T-helper 2 cell treated with Interferon-gamma antibody and Interleukin-4, amounts not matched to agents 100 ng/mL and 5 ng/mL, for 36 hours (primary cell): ENCODE results near the gene KIF21B. TPM values are rescaled to one million over a fixed set of nuclear protein-coding genes. Genes with fewer than 3 reads are reported as not detected.

Experiments
- intact Hi-C: fragments of 100-400 bp; cut with micrococcal nuclease; formaldehyde crosslinking; loops from one replicate; pipeline ENCODE4 v1.15.1; 2023
- total RNA-seq: library from RNA; stranded (reverse); gene quantifications from 2 replicates; pipeline ENCODE4 v1.2.3, GENCODE V29; 2022

KIF21B gene
- total RNA-seq, 1 donor from 2014 or later: 90.6 TPM

GRCh38 chr1:201001962-201002361 is 21.6 kb downstream of the KIF21B start:
- intact Hi-C loops: no loop called here

- intact Hi-C loops: no loop called here
Measured at GRCh38 chr1:201000391-201000790, 23.1 kb downstream of the KIF21B start.

GRCh38 chr1:200999667-201000066 is 23.8 kb downstream of the KIF21B start:
- intact Hi-C loops: no loop called here

GRCh38 chr1:200998323-200998722 is 25.2 kb downstream of the KIF21B start:
- intact Hi-C loops: no loop called here

- intact Hi-C loops: no loop called here
Measured at GRCh38 chr1:200992382-200993048, 31.0 kb downstream of the KIF21B start.

- intact Hi-C loops: no loop called here
Measured at GRCh38 chr1:200991097-200991614, 32.4 kb downstream of the KIF21B start.

GRCh38 chr1:200990114-200990513 is 33.4 kb downstream of the KIF21B start:
- intact Hi-C loops: no loop called here

- intact Hi-C loops: no loop called here
Measured at GRCh38 chr1:200989337-200989736, 34.2 kb downstream of the KIF21B start.

- intact Hi-C loops: no loop called here
Measured at GRCh38 chr1:200988693-200989092, 34.8 kb downstream of the KIF21B start.

GRCh38 chr1:200985481-200985880 is 38.0 kb downstream of the KIF21B start:
- intact Hi-C loops: no loop called here

GRCh38 chr1:200983035-200983561 is 40.4 kb downstream of the KIF21B start:
- intact Hi-C loops: no loop called here

GRCh38 chr1:200982071-200982945 is 41.2 kb downstream of the KIF21B start:
- intact Hi-C loops: no loop called here

GRCh38 chr1:200981278-200981677 is 42.2 kb downstream of the KIF21B start:
- intact Hi-C loops: no loop called here

GRCh38 chr1:200980873-200981272 is 42.6 kb downstream of the KIF21B start:
- intact Hi-C loops: no loop called here

GRCh38 chr1:200980452-200980772 is 43.1 kb downstream of the KIF21B start:
- intact Hi-C loops: no loop called here

GRCh38 chr1:200979574-200980451 is 43.7 kb downstream of the KIF21B start:
- intact Hi-C loops: loop anchor here (1.0 to 5.0 kb wide), 2 partner anchors 42 to 63 kb away; partner anchors contain the start of gene KIF21B

GRCh38 chr1:200977071-200977754 is 46.3 kb downstream of the KIF21B start:
- intact Hi-C loops: loop anchor here (5.0 kb wide), 1 partner anchor 45 kb away; the partner anchor contains the start of gene KIF21B

GRCh38 chr1:200976634-200977033 is 46.9 kb downstream of the KIF21B start:
- intact Hi-C loops: loop anchor here (5.0 kb wide), 1 partner anchor 46 kb away; the partner anchor contains the start of gene KIF21B

GRCh38 chr1:200975458-200975857 is 48.1 kb downstream of the KIF21B start:
- intact Hi-C loops: loop anchor here (5.0 kb wide), 1 partner anchor 47 kb away; the partner anchor contains the start of gene KIF21B

GRCh38 chr1:200974711-200975110 is 48.8 kb downstream of the KIF21B start:
- intact Hi-C loops: loop anchor here (5.0 kb wide), 1 partner anchor 48 kb away; the partner anchor contains the start of gene KIF21B
